ENCODE measurements around the gene NPR2. TPM values are rescaled to one million over a fixed set of nuclear protein-coding genes. Genes with fewer than 3 reads are reported as not detected.

Gene NPR2
- total RNA-seq, 1 experiment from 2014 or later = 12.5 TPM

GRCh38 chr9:35835766-35836165 lies 44.4 kb downstream of the NPR2 start:
- TF ChIP-seq CTCF (conservative IDR thresholded peaks at IDR 0.05) = no peak
- H3K56ac ChIP-seq (ENCODE audit: insufficient read length, low read depth, low read length) = no peak overlapping the region
- no CpG with 5 or more reads among the region's 2 CpGs for WGBS (ENCODE audit: extremely low coverage, insufficient read length, low lambda C conversion rate)
- no peak overlapping the region for H2BK120ac ChIP-seq (ENCODE audit: low read depth, low read length, poor library complexity, severe bottlenecking)
- Mint-ChIP-seq H3K4me3 (no peak overlapping the region), H3K9me3 (no peaks in the 10 kb centered on the region), H3K36me3 (ENCODE audit: insufficient read depth in 1 of 3, low read depth in 3 of 3) (no peaks in the 10 kb centered on the region; a peak in 1 of 7 replicates), H3K4me1 (peaks cover 12 to 20% of the 10 kb centered on the region in 2 experiments), H3K27ac (no peak overlapping the region), H3K27me3 (ENCODE audit: low read depth) (peaks cover 22% of the 10 kb centered on the region)
- H3K4ac ChIP-seq (ENCODE audit: low read depth, low read length) = no peak overlapping the region
- no peaks in the 10 kb centered on the region for H3K79me2 ChIP-seq (ENCODE audit: insufficient read depth, low read length)
- no peak overlapping the region for H2BK15ac ChIP-seq (ENCODE audit: low read depth, low read length)
- no peak overlapping the region for H3K27ac ChIP-seq (ENCODE audit: insufficient read length, low read depth, low read length)
- no peak overlapping the region for H3K14ac ChIP-seq (ENCODE audit: insufficient read depth, low read length)
- H2AK5ac ChIP-seq (ENCODE audit: insufficient read length, low read length) = no peak overlapping the region
- no peak overlapping the region for H3K18ac ChIP-seq (ENCODE audit: insufficient read length, low read depth, low read length)
- no peak overlapping the region for H3K4me2 ChIP-seq (ENCODE audit: insufficient read depth, insufficient read length, low read length)
- no peak overlapping the region for H4K8ac ChIP-seq (replicated peaks; ENCODE audit: insufficient read length, low read depth, low read length)
- no peak overlapping the region for H2BK12ac ChIP-seq (ENCODE audit: insufficient read length, low read depth, low read length)
- no peak for DNase-seq
- H3T11ph ChIP-seq (ENCODE audit: low read length) = no peak overlapping the region
- H4K91ac ChIP-seq (ENCODE audit: insufficient read length, low read depth, low read length) = no peak overlapping the region
- no peak overlapping the region for H3K9ac ChIP-seq (ENCODE audit: extremely low read depth, insufficient read length, low read length)
- no peaks in the 10 kb centered on the region for H3K27me3 ChIP-seq (ENCODE audit: insufficient read depth, low read length)
- H4K5ac ChIP-seq (ENCODE audit: insufficient read length, low read depth, low read length) = no peak overlapping the region
- H3K9me3 ChIP-seq (ENCODE audit: control insufficient read depth, low read depth, low read length) = no peaks in the 10 kb centered on the region
- no peaks in the 10 kb centered on the region for H4K20me1 ChIP-seq (ENCODE audit: control insufficient read depth, insufficient read depth, insufficient read length)
- no peak overlapping the region for H2AFZ ChIP-seq (ENCODE audit: low read length)
- H3K4me1 ChIP-seq (ENCODE audit: insufficient read depth, low read length) = no peaks in the 10 kb centered on the region
- no peaks in the 10 kb centered on the region for H3K23me2 ChIP-seq (ENCODE audit: insufficient read length, low read depth, low read length, poor library complexity, severe bottlenecking)
- no peak overlapping the region for H2BK5ac ChIP-seq (ENCODE audit: insufficient read length, low read length)
- H2BK20ac ChIP-seq (ENCODE audit: low read depth, low read length, poor library complexity, severe bottlenecking) = no peak overlapping the region
- H3K23ac ChIP-seq (ENCODE audit: insufficient read length, low read depth, low read length) = no peak overlapping the region
- no peaks in the 10 kb centered on the region for H3K79me1 ChIP-seq (ENCODE audit: insufficient read depth, low read depth, low read length, poor library complexity, severe bottlenecking)
